BE2C (cell line): Measurements from ENCODE around the gene TBC1D22A.

Experiments
- DNase-seq: peaks from one replicate; pipeline ENCODE4 v3.0.0-alpha.2; 2020
- H3K27me3 ChIP-seq: fragments of 250-450 bp; sonication (Bioruptor Pico); 2 replicates; pipeline ENCODE4 v1.5.1; 2020; ENCODE audit warnings: mild to moderate bottlenecking
- H3K36me3 ChIP-seq: fragments of 250-450 bp; sonication (Bioruptor Pico); 2 replicates; pipeline ENCODE4 v1.5.1; 2020; ENCODE audit warnings: mild to moderate bottlenecking
- H3K4me1 ChIP-seq: fragments of 250-450 bp; sonication (Bioruptor Pico); 2 replicates; pipeline ENCODE4 v1.5.1; 2020
- H3K4me3 ChIP-seq: 2 replicates; pipeline ENCODE4 v1.5.1; 2011; ENCODE audit warnings: low read depth, low read length
- H3K9me3 ChIP-seq: fragments of 250-450 bp; sonication (Bioruptor Pico); 2 replicates; pipeline ENCODE4 v1.5.1; 2020
- CTCF ChIP-seq: IDR thresholded peaks from 2 replicates; pipeline ENCODE4 v1.5.1; 2012; ENCODE audit warnings: mild to moderate bottlenecking, low read depth, low read length

The TBC1D22A gene

GRCh38 chr22:46900549-46900948, 138.1 kb downstream of the TBC1D22A start:
- no peak for TF ChIP-seq CTCF
- DNase-seq = no peak
- Histone ChIP-seq H3K27me3 (no peaks in the 10 kb centered on the region), H3K4me3 (no peak overlapping the region), H3K9me3 (no peaks in the 10 kb centered on the region), H3K36me3 (no peaks in the 10 kb centered on the region; the same call in 1 of the 2 replicates), H3K4me1 (peaks cover 3% of the 10 kb centered on the region; the same call in 1 of the 2 replicates)

- Histone ChIP-seq H3K36me3 (no peaks in the 10 kb centered on the region), H3K9me3 (no peaks in the 10 kb centered on the region), H3K4me3 (no peak overlapping the region), H3K27me3 (no peaks in the 10 kb centered on the region), H3K4me1 (no peaks in the 10 kb centered on the region)
- DNase-seq = no peak
- no peak for TF ChIP-seq CTCF
Measured at GRCh38 chr22:46902436-46902835, 140.0 kb downstream of the TBC1D22A start.

- Histone ChIP-seq H3K36me3 (no peaks in the 10 kb centered on the region), H3K4me1 (no peaks in the 10 kb centered on the region), H3K4me3 (no peak overlapping the region), H3K9me3 (no peaks in the 10 kb centered on the region), H3K27me3 (no peaks in the 10 kb centered on the region)
- TF ChIP-seq CTCF = no peak
- DNase-seq = no peak
Measured at GRCh38 chr22:46902998-46903916, 140.8 kb downstream of the TBC1D22A start.

GRCh38 chr22:46905415-46905814, 143.0 kb downstream of the TBC1D22A start:
- no peak overlapping the region for H3K4me3 ChIP-seq
- no peak for TF ChIP-seq CTCF

GRCh38 chr22:46905834-46906233, 143.4 kb downstream of the TBC1D22A start:
- Histone ChIP-seq H3K27me3 (no peaks in the 10 kb centered on the region), H3K4me3 (no peak overlapping the region), H3K9me3 (no peaks in the 10 kb centered on the region), H3K36me3 (no peaks in the 10 kb centered on the region), H3K4me1 (no peaks in the 10 kb centered on the region)
- TF ChIP-seq CTCF = no peak
- no peak for DNase-seq

More at GRCh38 chr22:46905415-46905814, 143.0 kb downstream of the TBC1D22A start:
- DNase-seq = no peak
- Histone ChIP-seq H3K9me3 (no peaks in the 10 kb centered on the region), H3K36me3 (no peaks in the 10 kb centered on the region), H3K4me1 (no peaks in the 10 kb centered on the region), H3K27me3 (no peaks in the 10 kb centered on the region)
